H1 (cell line): Measurements from ENCODE around the gene NFIX. TPM values are rescaled to one million over a fixed set of nuclear protein-coding genes. Genes with fewer than 3 reads are reported as not detected.

Experiments
- CTCF ChIA-PET: fragments of 300-600 bp; sonication (Branson Sonifier 250); formaldehyde crosslinking; loops from one replicate; lab custom pipeline; 2021; ENCODE audit not compliant: partially characterized antibody; lab: Charles Lee
- POLR2A ChIA-PET: fragments of 300-600 bp; sonication (Branson Sonifier 250); formaldehyde crosslinking; loops from one replicate; lab custom pipeline; 2021; ENCODE audit warnings: inconsistent platforms; ENCODE audit not compliant: partially characterized antibody; lab: Charles Lee
- DNase-seq, 2 experiments: peaks; one replicate each; pipeline versions ENCODE4 v3.0.0 to v3.0.0-alpha.2; 2010 to 2022; ENCODE audit warnings: low spot score in 2 of 2, low read depth in 1 of 2, mixed read lengths in 1 of 2
- FAIRE-seq: peaks from 2 replicates; lab custom pipeline; 2011; peaks lifted over from hg19 to GRCh38; lab: Jason Lieb, UNC
- H2AFZ ChIP-seq: 2 replicates; pipeline ENCODE4 v1.8.1; 2012; ENCODE audit warnings: low read length, inconsistent platforms
- H2AK5ac ChIP-seq: 2 replicates; pipeline ENCODE4 v1.6.1; 2013; ENCODE audit warnings: low read depth, low read length
- H2BK120ac ChIP-seq: replicated peaks from 2 replicates; pipeline ENCODE3; 2013; ENCODE audit warnings: low read depth, low read length, inconsistent platforms
- H2BK12ac ChIP-seq: 2 replicates; pipeline ENCODE4 v1.6.1; 2013; ENCODE audit warnings: low read depth, low read length
- H2BK15ac ChIP-seq: 2 replicates; pipeline ENCODE4 v1.6.1; 2013; ENCODE audit warnings: low read length
- H2BK20ac ChIP-seq: 2 replicates; pipeline ENCODE4 v1.6.1; 2013; ENCODE audit warnings: low read length
- H2BK5ac ChIP-seq: 2 replicates; pipeline ENCODE4 v1.6.1; 2013; ENCODE audit warnings: low read depth, low read length
- H3K14ac ChIP-seq: 2 replicates; pipeline ENCODE4 v1.6.1; 2013; ENCODE audit warnings: inconsistent platforms; ENCODE audit not compliant: insufficient read length
- H3K18ac ChIP-seq: 2 replicates; pipeline ENCODE4 v1.6.1; 2013; ENCODE audit warnings: low read length; ENCODE audit errors: extremely low read depth
- H3K23ac ChIP-seq: 2 replicates; pipeline ENCODE4 v1.6.1; 2013; ENCODE audit warnings: inconsistent platforms; ENCODE audit not compliant: insufficient read length
- H3K23me2 ChIP-seq: 2 replicates; pipeline ENCODE4 v1.6.1; 2013; ENCODE audit warnings: low read depth, low read length
- H3K27ac ChIP-seq: 2 replicates; pipeline ENCODE4 v1.6.1; 2011; ENCODE audit warnings: low read depth, low read length, inconsistent platforms
- H3K27me3 ChIP-seq, 4 experiments: replicated peaks in 1 of 4; 1 replicate in 1 of 4; 2 replicates in 3 of 4; pipeline versions ENCODE4 v1.6.1 to v1.8.1; 2011 to 2013; ENCODE audit warnings: low read length in 3 of 4, mild to moderate bottlenecking in 3 of 4, inconsistent platforms in 2 of 4, mixed read lengths in 2 of 4, moderate library complexity in 1 of 4; ENCODE audit not compliant: control insufficient read depth in 3 of 4, insufficient read depth in 3 of 4; ENCODE audit errors: extremely low read depth in 1 of 4
- H3K36me3 ChIP-seq, 4 experiments: 2 replicates each; pipeline versions ENCODE4 v1.6.1 to v1.8.1; 2011 to 2013; ENCODE audit warnings: mild to moderate bottlenecking in 4 of 4, low read length in 3 of 4, moderate library complexity in 2 of 4, control low read depth in 1 of 4, inconsistent platforms in 1 of 4; ENCODE audit not compliant: insufficient read depth in 4 of 4, control insufficient read depth in 2 of 4
- H3K4ac ChIP-seq: replicated peaks from 2 replicates; pipeline ENCODE3; 2013; ENCODE audit warnings: low read length, low read depth, mixed read lengths, inconsistent platforms; ENCODE audit not compliant: insufficient read length
- H3K4me1 ChIP-seq, 4 experiments: replicated peaks in 1 of 4; 1 replicate in 1 of 4; 2 replicates in 3 of 4; pipeline versions ENCODE4 v1.6.1 to v1.8.1; 2011 to 2013; ENCODE audit warnings: low read length in 3 of 4, inconsistent platforms in 2 of 4, mixed read lengths in 1 of 4; ENCODE audit not compliant: insufficient read depth in 4 of 4, control insufficient read depth in 3 of 4
- H3K4me2 ChIP-seq, 2 experiments: 2 replicates each; pipeline versions ENCODE4 v1.6.1 to v1.8.1; 2011 to 2013; ENCODE audit warnings: low read depth in 2 of 2, low read length in 2 of 2, control low read depth in 1 of 2, inconsistent platforms in 1 of 2, mild to moderate bottlenecking in 1 of 2; ENCODE audit not compliant: insufficient read depth in 1 of 2
- H3K4me3 ChIP-seq, 4 experiments: fragments of 200-600, 300-600 bp in 1 of 4; sonication (generic), shearing (Covaris generic), sonication (Bioruptor Twin) in 1 of 4; 2 replicates each; pipeline versions ENCODE4 v1.5.1 to v1.8.1; 2011 to 2016; ENCODE audit warnings: low read length in 4 of 4, low read depth in 3 of 4, control low read depth in 2 of 4, inconsistent platforms in 2 of 4, mild to moderate bottlenecking in 2 of 4, mixed read lengths in 1 of 4, moderate library complexity in 1 of 4; ENCODE audit not compliant: insufficient read depth in 2 of 4; ENCODE audit errors: extremely low read depth in 1 of 4
- H3K56ac ChIP-seq: replicated peaks from 2 replicates; pipeline ENCODE3; 2013; ENCODE audit warnings: low read depth, mild to moderate bottlenecking, mixed read lengths, low read length, inconsistent platforms; ENCODE audit not compliant: insufficient read length
- H3K79me1 ChIP-seq: 2 replicates; pipeline ENCODE4 v1.6.1; 2013; ENCODE audit warnings: low read depth, low read length, control low read depth
- H3K79me2 ChIP-seq, 2 experiments: 2 replicates each; pipeline versions ENCODE4 v1.6.1 to v1.8.1; 2012 to 2013; ENCODE audit warnings: low read length in 2 of 2, mild to moderate bottlenecking in 2 of 2, inconsistent platforms in 1 of 2; ENCODE audit not compliant: insufficient read depth in 2 of 2, control insufficient read depth in 1 of 2
- H3K9ac ChIP-seq, 4 experiments: replicated peaks in 1 of 4; 1 replicate in 1 of 4; 2 replicates in 3 of 4; pipeline versions ENCODE4 v1.6.1 to v1.8.1; 2011 to 2013; ENCODE audit warnings: low read depth in 3 of 4, low read length in 3 of 4, control low read depth in 2 of 4, mild to moderate bottlenecking in 2 of 4, moderate library complexity in 2 of 4, inconsistent platforms in 1 of 4; ENCODE audit errors: extremely low read depth in 1 of 4
- H3K9me3 ChIP-seq, 2 experiments: 2 replicates each; pipeline versions ENCODE4 v1.6.1 to v1.8.1; 2012 to 2013; ENCODE audit warnings: mild to moderate bottlenecking in 2 of 2, moderate library complexity in 2 of 2, control low read depth in 1 of 2, inconsistent platforms in 1 of 2, low read depth in 1 of 2, low read length in 1 of 2, mixed read lengths in 1 of 2; ENCODE audit not compliant: insufficient read depth in 2 of 2
- H4K20me1 ChIP-seq, 2 experiments: replicated peaks in 1 of 2; 2 replicates each; pipeline versions ENCODE3 to v1.8.1; 2011 to 2013; ENCODE audit warnings: inconsistent platforms in 2 of 2, low read length in 2 of 2, mild to moderate bottlenecking in 1 of 2; ENCODE audit not compliant: insufficient read depth in 2 of 2, control insufficient read depth in 1 of 2
- H4K5ac ChIP-seq: 2 replicates; pipeline ENCODE4 v1.6.1; 2013; ENCODE audit warnings: low read length, low read depth, mixed read lengths, inconsistent platforms; ENCODE audit not compliant: insufficient read length
- H4K8ac ChIP-seq: 2 replicates; pipeline ENCODE4 v1.8.0; 2013; ENCODE audit warnings: mild to moderate bottlenecking, moderate library complexity, low read length, inconsistent platforms; ENCODE audit not compliant: insufficient read depth; ENCODE audit errors: extremely low read depth
- H4K91ac ChIP-seq: replicated peaks from 2 replicates; pipeline ENCODE3; 2013; ENCODE audit warnings: low read length, mixed read lengths, inconsistent platforms; ENCODE audit not compliant: insufficient read length
- BCL11A ChIP-seq, 2 experiments: IDR thresholded peaks; one replicate each; pipeline ENCODE4 v1.6.1; 2011; ENCODE audit warnings: low read depth in 2 of 2, low read length in 2 of 2, mild to moderate bottlenecking in 2 of 2
- CTBP2 ChIP-seq: IDR thresholded peaks from 2 replicates; pipeline ENCODE4 v1.7.0; 2011; ENCODE audit warnings: borderline replicate concordance, mild to moderate bottlenecking, moderate library complexity, mixed read lengths, low read length; ENCODE audit not compliant: insufficient read depth, insufficient read length
- JUN ChIP-seq: IDR thresholded peaks from 2 replicates; pipeline ENCODE4 v1.6.1; 2011; ENCODE audit warnings: low read depth, mild to moderate bottlenecking, improper control_type of control experiment, low read length
- MAX ChIP-seq: IDR thresholded peaks from 2 replicates; pipeline ENCODE4 v1.6.1; 2012; ENCODE audit warnings: inconsistent platforms
- YY1 ChIP-seq: IDR thresholded peaks from 2 replicates; pipeline ENCODE4 v1.6.1; 2011; ENCODE audit warnings: low read depth, mild to moderate bottlenecking, low read length
- WGBS, 2 experiments: shearing (Covaris generic) in 1 of 2; methylation state at CpG; one replicate each; pipeline versions ENCODE4 v1.1.6 to v1.1.7; 2013 to 2015; ENCODE audit warnings: low lambda C conversion rate in 2 of 2, mixed read lengths in 2 of 2, inconsistent platforms in 1 of 2, low coverage in 1 of 2, missing lambda C conversion rate in 1 of 2; ENCODE audit not compliant: insufficient replicate concordance in 2 of 2, insufficient coverage in 1 of 2, insufficient read length in 1 of 2; ENCODE audit errors: extremely low coverage in 1 of 2, missing lambda C conversion rate in 1 of 2; 5-methylcytosine and 5-hydroxymethylcytosine counted together
- polyA plus RNA-seq, 7 experiments: library from polyadenylated mRNA; depleted of rRNA in 3 of 7; stranded (reverse) in 5 of 7; unstranded in 2 of 7; fragments of >200 nt in 5 of 7; fragments of 200-250 nt in 2 of 7; gene quantifications; 1 replicate in 5 of 7; 2 replicates in 1 of 7; 4 replicates in 1 of 7; pipeline versions ENCODE4 v1.2.1 to v1.2.3, GENCODE V29; 2011 to 2013; ENCODE audit warnings: missing spikeins in 2 of 7, mixed read lengths in 2 of 7
- total RNA-seq: library from RNA; stranded (reverse); fragmentation: NEBNext Ultra II Directional; extraction: Animal tissue kit (Norgen Biotek cat#: 25700); gene quantifications from 2 replicates; pipeline ENCODE4 v1.2.1, GENCODE V29; 2021

Gene NFIX
- total and polyA plus RNA-seq, 2 of the 8 experiments (the other 6 are each of a cell fraction or from before 2014, with no cell fraction given): 0.03 to 0.20 TPM

GRCh38 chr19:13146763-13147563 lies 151.7 kb downstream of the NFIX start:
- no peak overlapping the region for H4K5ac ChIP-seq
- H3K36me3 ChIP-seq: peaks cover 0 to 13% (median 5%) of the 10 kb centered on the region in 4 experiments; a peak in 3 of 8 replicates
- no peaks in the 10 kb centered on the region for H3K9me3 ChIP-seq
- peaks cover 0 to 8% of the 10 kb centered on the region in 2 experiments for H4K20me1 ChIP-seq
- no peak overlapping the region for H3K27ac ChIP-seq
- H2AK5ac ChIP-seq: no peak overlapping the region
- H3K4ac ChIP-seq: no peak overlapping the region
- peaks cover 11% of the 10 kb centered on the region; the same call in 1 of the 2 replicates for H3K23me2 ChIP-seq
- 92% methylated on average over 11 of the region's 16 CpGs; no CpG with 5 or more reads in 1 of the 2 experiments for WGBS, 2 experiments
- no peak overlapping the region for H3K56ac ChIP-seq
- H3K4me3 ChIP-seq: no peak overlapping the region
- no peak overlapping the region for H2BK15ac ChIP-seq
- H4K8ac ChIP-seq: no peak overlapping the region
- peaks cover 0 to 19% of the 10 kb centered on the region in 2 experiments; a peak in 1 of 4 replicates for H3K79me2 ChIP-seq
- H3K14ac ChIP-seq: no peak overlapping the region
- ChIA-PET POLR2A (interaction anchor here (0.7 to 1.8 kb wide), 6 partner anchors 9 to 27 kb away, joined by 3 to 7 read pairs (median 3); no protein-coding TSS in a partner anchor), CTCF (interaction anchor here (0.6 to 1.5 kb wide), 6 partner anchors 15 to 896 kb away, joined by 3 to 4 read pairs (median 4); no protein-coding TSS in a partner anchor)
- no peak overlapping the region for H2BK5ac ChIP-seq
- no peak overlapping the region for H2BK20ac ChIP-seq
- no peak for DNase-seq
- H3K4me2 ChIP-seq: no peak overlapping the region
- no peak overlapping the region for H3K18ac ChIP-seq
- H3K9ac ChIP-seq: no peak overlapping the region
- no peaks in the 10 kb centered on the region; a peak in 1 of 7 replicates for H3K27me3 ChIP-seq
- no peak for FAIRE-seq
- no peak overlapping the region for H2BK12ac ChIP-seq
- no peak overlapping the region for H3K23ac ChIP-seq
- no peak overlapping the region for H2BK120ac ChIP-seq
- TF ChIP-seq JUN (no peak), MAX (no peak), BCL11A (IDR thresholded peaks at IDR 0.05; ENCODE audit: low read depth in 2 of 2, low read length in 2 of 2) (no peak), CTBP2 (no peak), YY1 (no peak)
- H3K4me1 ChIP-seq: peaks cover 0 to 4% (median 0%) of the 10 kb centered on the region in 4 experiments; a peak in 2 of 7 replicates
- no peak overlapping the region for H4K91ac ChIP-seq
- H3K79me1 ChIP-seq: peaks cover 8% of the 10 kb centered on the region
- H2AFZ ChIP-seq: no peak overlapping the region
